HG03439 (cell line): ENCODE data around the gene MYCBP2.
"Not testable (repeated sequence)": the region's sequence is repeated elsewhere in the genome, so short reads cannot be mapped to it uniquely, and the experiment has no call there.

Source experiments
- ATAC-seq: cut with Tn5 transposase; IDR thresholded peaks from one replicate; pipeline ENCODE4 v1.9.1; 2021; ENCODE audit warnings: mild to moderate bottlenecking, moderate library complexity; ENCODE audit not compliant: unreplicated experiment

The MYCBP2 gene

GRCh38 chr13:77215543-77215942 is 111.4 kb downstream of the MYCBP2 start:
- ATAC-seq: no peak

DNA sequence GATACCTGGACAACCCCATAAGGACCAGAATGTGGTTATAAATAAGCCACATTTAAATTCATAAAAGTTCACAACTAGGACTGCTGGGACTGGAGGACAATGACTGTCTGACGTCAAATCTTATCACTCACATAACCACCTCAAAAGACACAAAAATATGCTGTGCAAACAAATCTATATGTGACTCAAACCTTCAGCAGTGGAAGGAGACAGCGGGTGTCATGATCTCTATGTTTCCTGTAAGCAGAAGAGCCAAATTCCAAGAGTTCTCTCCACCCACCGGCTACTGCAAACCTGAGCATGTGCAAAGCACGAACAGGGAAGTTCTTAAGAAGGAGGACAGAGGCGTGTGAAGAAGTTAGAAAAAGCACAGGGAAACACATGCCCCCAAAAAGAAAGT is 113.2 kb downstream of the MYCBP2 start:
- no peak for ATAC-seq

DNA sequence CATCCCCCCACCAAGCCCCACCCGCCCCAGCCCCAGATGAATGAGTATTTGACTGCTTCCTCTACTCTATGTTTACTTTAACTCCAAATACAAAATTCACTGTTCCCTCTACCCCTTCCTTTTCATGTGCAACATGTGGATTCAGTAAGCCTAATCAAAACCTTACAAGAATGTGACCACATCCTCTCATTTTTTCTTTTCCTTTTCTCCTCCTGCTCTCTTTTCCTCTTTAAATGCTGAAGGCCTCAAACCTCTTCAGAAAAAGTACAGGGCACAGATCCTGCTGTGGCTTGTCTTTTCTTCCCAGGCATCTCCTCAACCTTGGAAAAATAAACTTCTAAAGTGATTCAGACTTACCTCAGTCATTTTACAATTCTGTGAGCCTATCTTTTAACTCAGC is 119.0 kb downstream of the MYCBP2 start:
- ATAC-seq: no peak

DNA sequence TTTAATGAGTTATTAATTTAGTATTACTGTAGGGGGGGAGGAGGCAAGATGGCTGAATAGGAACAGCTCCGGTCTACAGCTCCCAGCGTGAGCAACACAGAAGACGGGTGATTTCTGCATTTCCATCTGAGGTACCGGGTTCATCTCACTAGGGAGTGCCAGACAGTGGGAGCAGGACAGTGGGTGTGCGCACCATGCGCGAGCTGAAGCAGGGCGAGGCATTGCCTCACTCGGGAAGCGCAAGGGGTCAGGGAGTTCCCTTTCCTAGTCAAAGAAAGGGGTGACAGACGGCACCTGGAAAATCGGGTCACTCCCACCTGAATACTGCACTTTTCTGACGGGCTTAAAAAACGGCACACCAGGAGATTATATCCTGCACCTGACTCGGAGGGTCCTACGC is 127.9 kb downstream of the MYCBP2 start:
- ATAC-seq: not testable (repeated sequence)

GRCh38 chr13:77196052-77196618 is 130.8 kb downstream of the MYCBP2 start:
- ATAC-seq: no peak

- no peak for ATAC-seq
Observed at GRCh38 chr13:77190349-77190958, 136.4 kb downstream of the MYCBP2 start.

DNA sequence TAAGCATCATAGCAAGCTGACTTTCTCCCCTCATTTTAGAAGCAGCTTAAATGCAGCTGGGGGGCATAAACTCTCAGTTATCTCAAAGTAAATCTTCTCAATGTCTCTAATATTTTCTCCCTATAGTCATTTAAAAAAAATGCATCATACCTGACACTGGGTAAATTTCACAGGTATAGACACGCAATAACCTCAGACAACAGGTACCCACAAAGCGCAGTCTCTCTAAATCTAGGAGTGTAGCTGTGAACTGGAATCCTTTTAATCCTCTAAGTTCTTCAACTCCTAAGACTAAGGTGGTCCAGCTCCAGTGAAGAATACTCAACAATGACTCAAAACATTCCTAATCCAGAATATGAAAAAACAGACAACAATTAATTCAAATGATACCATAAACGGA is 141.2 kb downstream of the MYCBP2 start:
- no peak for ATAC-seq

DNA sequence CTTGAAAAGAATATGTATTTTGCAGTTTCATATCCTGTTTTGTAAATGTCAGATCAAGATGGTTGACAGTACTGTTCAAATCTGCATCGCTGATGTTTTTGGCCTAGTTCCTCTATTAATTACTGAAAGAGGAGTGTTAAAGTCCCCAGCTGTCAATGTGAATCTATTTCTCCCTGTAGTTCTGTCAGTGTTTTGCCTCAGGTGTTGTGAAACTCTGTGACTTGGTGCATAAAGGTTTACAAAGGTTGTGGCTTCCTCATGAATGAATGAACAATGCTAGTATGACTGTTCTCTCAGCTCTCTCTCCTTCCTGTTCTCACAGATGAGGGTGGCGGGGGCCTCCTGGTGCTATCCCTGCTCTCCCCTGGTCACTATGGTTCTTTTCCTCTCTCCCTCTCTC is 142.4 kb downstream of the MYCBP2 start:
- peak; percentile 95 for ATAC-seq

GRCh38 chr13:77180011-77180410 is 146.9 kb downstream of the MYCBP2 start:
- no peak for ATAC-seq

DNA sequence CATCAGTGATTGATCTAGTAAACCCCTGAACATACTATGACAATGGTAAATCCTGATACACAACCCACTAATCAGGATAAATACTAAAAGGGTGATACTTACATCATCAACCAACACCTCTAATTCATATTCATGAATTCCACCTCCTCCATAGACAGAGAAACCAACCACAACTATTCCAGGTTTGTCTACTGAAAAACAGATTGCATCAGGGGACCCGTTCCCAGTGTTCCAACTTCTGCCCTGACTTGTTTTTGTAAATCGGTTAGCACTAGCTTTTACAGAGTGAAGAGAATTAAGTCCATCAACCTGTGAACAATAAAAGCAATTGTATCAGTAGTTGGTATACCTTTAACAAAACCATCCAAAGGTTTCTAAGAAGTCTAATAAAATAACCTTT is 149.2 kb downstream of the MYCBP2 start:
- no peak for ATAC-seq

GRCh38 chr13:77176350-77176749 is 150.5 kb downstream of the MYCBP2 start:
- no peak for ATAC-seq

DNA sequence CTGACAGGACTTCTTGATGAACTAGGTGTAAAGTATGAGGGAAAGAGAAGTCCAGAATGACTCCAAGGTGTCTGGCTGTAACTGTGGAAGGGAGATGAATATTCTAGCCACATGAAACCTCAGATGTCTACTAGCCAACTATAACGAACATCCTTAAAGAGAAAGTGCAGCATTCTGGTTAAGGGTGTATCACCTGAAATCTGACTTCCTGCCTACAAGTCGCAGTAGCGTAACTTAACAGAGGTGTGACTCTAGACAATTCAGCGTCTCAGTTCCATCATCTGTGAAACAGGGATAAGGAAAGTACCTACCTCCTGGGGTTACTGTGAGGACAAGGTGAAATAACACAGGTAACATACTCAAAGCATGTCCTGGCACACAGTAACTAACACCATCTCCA is 154.2 kb downstream of the MYCBP2 start:
- no peak for ATAC-seq

DNA sequence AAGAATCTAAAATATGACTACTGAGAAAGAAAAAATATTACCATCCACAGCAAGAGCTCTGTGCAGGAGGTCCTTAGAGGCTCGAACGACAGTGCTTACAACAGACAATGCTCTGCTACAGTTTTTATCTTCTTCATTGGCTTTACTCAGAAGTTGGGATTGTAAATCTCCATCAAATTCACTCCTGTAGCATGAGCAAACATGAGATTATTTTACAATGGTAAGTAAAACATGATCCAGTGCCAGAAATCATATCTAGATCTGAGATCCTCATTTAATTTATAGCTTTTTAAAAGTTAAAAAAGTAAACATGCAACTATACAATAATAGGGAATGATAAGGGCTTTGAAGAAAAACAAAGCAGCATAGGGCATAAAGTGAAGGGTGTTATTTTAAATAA is 155.4 kb downstream of the MYCBP2 start:
- no peak for ATAC-seq

DNA sequence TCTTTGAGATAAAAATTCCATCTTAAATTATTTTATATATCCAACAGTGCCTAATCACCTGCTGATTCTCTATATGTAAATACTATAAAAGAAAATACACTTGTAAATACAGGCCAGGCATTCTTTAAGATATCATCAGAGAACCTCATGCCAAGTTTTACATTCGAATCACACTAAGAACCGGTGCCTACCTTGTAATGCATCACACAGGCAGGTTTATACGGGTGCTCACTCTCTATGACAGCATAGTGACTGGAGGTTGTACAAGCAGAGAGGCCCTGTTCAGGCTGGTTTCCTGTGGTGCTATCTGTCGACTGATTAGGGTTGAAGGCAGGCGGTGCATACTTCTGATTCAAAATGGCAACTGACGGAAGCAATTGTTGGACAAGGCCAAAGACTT is 158.7 kb downstream of the MYCBP2 start:
- ATAC-seq: no peak

- no peak for ATAC-seq
Observed at GRCh38 chr13:77150651-77151050, 176.2 kb downstream of the MYCBP2 start.

- no peak for ATAC-seq
Observed at GRCh38 chr13:77143431-77143830, 183.5 kb downstream of the MYCBP2 start.

- no peak for ATAC-seq
Observed at GRCh38 chr13:77139306-77139705, 187.6 kb downstream of the MYCBP2 start.

- ATAC-seq: no peak
Observed at GRCh38 chr13:77138813-77139212, 188.1 kb downstream of the MYCBP2 start.

DNA sequence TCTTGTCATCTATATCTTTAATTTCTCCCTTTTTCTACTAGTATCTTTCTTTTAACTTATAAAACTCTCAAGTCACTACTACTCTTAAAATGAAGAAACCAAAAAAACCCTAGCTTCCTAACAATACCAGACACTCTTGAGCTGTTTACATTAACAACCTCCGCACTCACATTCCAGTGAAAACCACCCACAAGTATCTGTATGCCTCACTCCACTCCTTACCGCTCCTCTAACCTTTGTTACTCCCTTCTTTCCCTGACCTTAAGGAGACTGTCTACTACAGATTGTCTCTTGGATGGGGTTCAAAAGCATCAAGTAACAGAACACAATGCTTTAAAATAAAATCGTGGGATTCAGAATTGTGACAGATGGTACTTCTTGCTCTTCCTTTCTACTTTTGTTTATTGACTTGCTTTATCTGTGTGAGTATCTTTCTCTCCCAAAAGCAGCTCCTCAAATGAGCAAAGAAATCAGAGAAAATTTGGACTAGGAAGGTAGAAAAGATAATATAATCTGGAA is 189.9 kb downstream of the MYCBP2 start:
- ATAC-seq: no peak

- no peak for ATAC-seq
Observed at GRCh38 chr13:77124423-77124822, 202.5 kb downstream of the MYCBP2 start.

- ATAC-seq: no peak
Observed at GRCh38 chr13:77118134-77118533, 208.8 kb downstream of the MYCBP2 start.

GRCh38 chr13:77114271-77114670 is 212.6 kb downstream of the MYCBP2 start:
- no peak for ATAC-seq

DNA sequence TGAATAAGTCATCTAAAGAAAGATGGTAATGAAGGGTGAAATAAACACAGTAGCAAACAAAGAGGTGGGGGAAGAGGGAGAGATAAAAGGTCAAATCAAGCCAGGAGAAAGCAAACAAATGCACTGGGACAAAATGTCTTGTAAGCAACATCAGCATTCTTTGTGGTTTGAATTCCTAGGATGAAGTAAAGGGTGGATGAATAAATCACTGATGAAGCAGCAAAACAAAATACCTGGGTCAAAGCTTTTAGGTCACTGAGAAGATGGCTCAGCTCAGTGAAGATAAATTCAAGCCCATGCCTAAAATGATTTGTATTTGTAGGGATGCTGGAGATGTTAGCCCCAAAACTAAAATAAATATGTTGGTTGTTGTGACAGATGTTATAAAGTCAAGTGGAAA is 213.4 kb downstream of the MYCBP2 start:
- ATAC-seq: no peak
